ENCODE results near the gene DPH1.
"Not testable (repeated sequence)": the region's sequence is repeated elsewhere in the genome, so short reads cannot be mapped to it uniquely, and the experiment has no call there.

DPH1 gene

GRCh38 chr17:2029911-2030778, at the start of gene DPH1:
TSS of gene DPH1 (plus strand) at chr17:2030153. CDS start at chr17:2030170, 17 bp downstream.
- DNase-seq, result peak; percentile 85

GRCh38 chr17:1980665-1981250, 49.2 kb upstream of the DPH1 start:
- no peak for DNase-seq

- not testable (repeated sequence) for DNase-seq
These were observed 47.1 kb upstream of the DPH1 start for GRCh38 chr17:1982793-1983366.

- DNase-seq, result no peak
These were observed 44.9 kb upstream of the DPH1 start for GRCh38 chr17:1985093-1985492.

- DNase-seq, result no peak
These were observed 44.3 kb upstream of the DPH1 start for GRCh38 chr17:1985686-1986085.

- DNase-seq, result no peak
These were observed 43.0 kb upstream of the DPH1 start for GRCh38 chr17:1986783-1987451.

GRCh38 chr17:1989135-1989534, 40.8 kb upstream of the DPH1 start:
- DNase-seq, result no peak

GRCh38 chr17:1992541-1992940, 37.4 kb upstream of the DPH1 start:
- no peak for DNase-seq

GRCh38 chr17:1994707-1995106, 35.2 kb upstream of the DPH1 start:
- no peak for DNase-seq

GRCh38 chr17:1995321-1995892, 34.5 kb upstream of the DPH1 start:
- DNase-seq, result no peak

- DNase-seq, result no peak
These were observed 33.8 kb upstream of the DPH1 start for GRCh38 chr17:1995907-1996799.

GRCh38 chr17:1996800-1997288, 33.1 kb upstream of the DPH1 start:
- DNase-seq, result no peak

GRCh38 chr17:1997289-1997926, 32.5 kb upstream of the DPH1 start:
- DNase-seq, result no peak

- no peak for DNase-seq
These were observed 31.8 kb upstream of the DPH1 start for GRCh38 chr17:1997927-1998742.

GRCh38 chr17:1999557-2000251, 30.2 kb upstream of the DPH1 start:
- no peak for DNase-seq

GRCh38 chr17:2002767-2003329, 27.1 kb upstream of the DPH1 start:
- no peak for DNase-seq

GRCh38 chr17:2003525-2003924, 26.4 kb upstream of the DPH1 start:
- no peak for DNase-seq

GRCh38 chr17:2004435-2004952, 25.5 kb upstream of the DPH1 start:
- no peak for DNase-seq

All from CD4-positive, alpha-beta T cell treated with Interleukin-17A for 4 hours (primary cell).